GM04503 (cell line): ENCODE measurements around the gene COBLL1.

Experiments used
- DNase-seq: peaks from one replicate; pipeline ENCODE4 v3.0.0-alpha.2; 2012; ENCODE audit warnings: low read depth

COBLL1 gene

DNA sequence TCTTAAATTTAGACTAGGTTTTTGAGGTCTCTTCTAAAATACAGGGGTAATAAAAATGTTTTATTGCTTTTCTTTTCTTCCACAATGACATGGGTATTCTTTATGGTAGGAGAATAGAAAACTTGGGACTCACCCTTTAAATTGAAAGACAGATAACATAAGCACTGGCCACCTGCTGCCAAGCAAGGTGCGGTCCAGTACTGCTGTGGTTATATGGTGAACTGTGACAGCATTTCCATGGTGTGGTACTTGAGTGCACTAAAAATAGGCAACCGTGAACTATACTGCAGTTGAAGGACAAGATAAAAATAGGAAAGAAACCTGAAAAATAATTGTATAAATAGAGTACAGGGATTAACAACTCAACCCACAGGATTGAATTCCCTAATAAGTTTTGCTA is 165.9 kb downstream of the COBLL1 start:
- DNase-seq, result no peak

DNA sequence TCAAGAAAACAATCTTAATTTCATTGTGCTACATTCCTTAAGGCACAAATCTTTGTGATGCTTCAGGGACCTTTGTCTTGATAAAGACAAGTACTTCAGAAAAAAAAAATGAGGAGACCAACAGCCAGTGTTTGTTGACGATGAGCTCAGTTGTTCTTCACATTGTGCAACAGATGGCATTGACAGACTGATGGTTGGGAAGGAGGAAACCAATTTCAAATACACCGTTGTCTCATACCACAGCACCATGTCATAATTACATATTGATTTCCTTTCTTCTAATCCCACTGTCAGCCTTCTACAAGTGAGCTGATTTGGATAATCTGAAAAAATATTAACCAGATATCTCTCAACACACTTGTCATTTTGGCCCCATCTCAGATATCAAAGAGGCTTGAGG is 166.6 kb downstream of the COBLL1 start:
- no peak for DNase-seq

GRCh38 chr2:164671664-164672396 is 169.8 kb downstream of the COBLL1 start:
- DNase-seq, result peak; percentile 67

GRCh38 chr2:164669291-164669690 is 172.3 kb downstream of the COBLL1 start:
- DNase-seq, result no peak

- no peak for DNase-seq
Observed at GRCh38 chr2:164667566-164667965, 174.1 kb downstream of the COBLL1 start.

GRCh38 chr2:164664070-164664469 is 177.6 kb downstream of the COBLL1 start:
- no peak for DNase-seq

DNA sequence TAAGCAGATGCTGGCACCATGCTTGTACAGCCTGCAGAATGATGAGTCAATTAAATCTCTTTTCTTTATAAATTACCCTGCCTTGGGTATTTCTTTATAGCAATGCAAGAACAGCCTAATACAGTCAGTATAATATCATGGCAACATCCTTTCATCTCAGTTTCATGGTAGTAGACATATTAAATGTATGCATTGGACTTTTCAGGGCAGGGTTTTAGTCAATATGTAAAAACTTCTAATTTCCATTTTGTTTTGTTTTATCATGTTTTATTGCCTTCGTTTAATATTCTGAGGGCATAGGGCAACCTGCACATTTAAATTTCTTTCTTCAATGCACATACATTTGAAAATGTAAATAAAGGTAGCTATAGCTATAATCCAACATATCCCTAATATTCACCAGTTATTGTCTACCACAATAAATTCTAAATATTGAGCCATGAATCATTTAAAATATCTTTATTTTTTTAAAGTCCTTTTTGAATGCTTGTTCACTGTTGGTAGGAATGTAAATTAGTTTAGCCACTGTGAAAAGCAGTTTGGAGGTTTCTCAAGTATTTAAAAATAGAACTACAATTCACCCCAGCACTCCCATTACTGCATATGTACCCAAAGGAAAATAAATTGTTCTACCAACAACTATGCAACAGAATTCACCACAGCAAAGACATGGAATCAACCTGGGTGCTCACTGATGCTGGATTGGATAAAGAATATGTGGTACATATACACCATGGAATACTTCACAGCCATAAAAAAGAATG is 178.6 kb downstream of the COBLL1 start:
- no peak for DNase-seq

- no peak for DNase-seq
Observed at GRCh38 chr2:164662066-164662465, 179.6 kb downstream of the COBLL1 start.

- DNase-seq, result peak; percentile 31
Observed at GRCh38 chr2:164661349-164661748, 180.3 kb downstream of the COBLL1 start.

DNA sequence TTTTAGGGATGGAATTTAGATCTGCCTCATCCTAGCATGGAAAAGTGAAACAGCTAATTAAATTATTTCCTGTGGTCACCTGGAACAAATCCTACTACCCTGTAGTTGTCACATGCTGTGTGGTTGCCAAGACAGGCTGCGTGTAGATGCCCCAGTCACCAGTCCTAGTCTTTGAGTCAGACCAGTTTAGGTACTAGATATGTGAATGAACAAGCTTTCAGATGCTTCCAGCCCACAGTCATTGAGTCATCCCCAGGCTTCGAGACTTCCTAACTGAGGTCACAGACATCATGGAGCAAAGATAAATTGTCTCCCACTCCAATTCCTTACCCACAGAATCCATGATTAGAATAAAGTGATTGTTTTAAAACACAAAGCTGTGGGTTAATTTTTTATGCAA is 184.5 kb downstream of the COBLL1 start:
- DNase-seq, result peak; percentile 76

DNA sequence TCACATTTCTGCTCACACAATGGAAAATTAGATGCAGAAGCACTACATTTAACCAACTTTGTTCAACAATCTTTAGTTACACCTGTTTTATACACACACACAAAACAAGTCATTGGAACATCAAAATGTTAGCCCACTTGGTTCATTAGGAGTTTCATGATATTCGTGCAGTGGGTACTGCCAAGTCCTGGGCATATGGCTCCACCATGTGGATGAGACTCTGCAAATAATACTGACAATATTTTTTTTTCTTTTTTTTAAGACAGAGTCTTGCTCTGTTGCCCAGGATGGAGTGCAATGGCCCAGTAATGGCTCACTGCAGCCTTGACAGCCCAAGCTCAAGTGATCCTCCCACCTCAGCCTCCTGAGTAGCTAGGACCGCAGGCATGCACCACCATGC is 185.9 kb downstream of the COBLL1 start:
- DNase-seq, result no peak

GRCh38 chr2:164655336-164655735 is 186.3 kb downstream of the COBLL1 start:
- no peak for DNase-seq

GRCh38 chr2:164651361-164651760 is 190.3 kb downstream of the COBLL1 start:
- no peak for DNase-seq

GRCh38 chr2:164644036-164644700 is 197.5 kb downstream of the COBLL1 start:
- DNase-seq, result peak; percentile 19

DNA sequence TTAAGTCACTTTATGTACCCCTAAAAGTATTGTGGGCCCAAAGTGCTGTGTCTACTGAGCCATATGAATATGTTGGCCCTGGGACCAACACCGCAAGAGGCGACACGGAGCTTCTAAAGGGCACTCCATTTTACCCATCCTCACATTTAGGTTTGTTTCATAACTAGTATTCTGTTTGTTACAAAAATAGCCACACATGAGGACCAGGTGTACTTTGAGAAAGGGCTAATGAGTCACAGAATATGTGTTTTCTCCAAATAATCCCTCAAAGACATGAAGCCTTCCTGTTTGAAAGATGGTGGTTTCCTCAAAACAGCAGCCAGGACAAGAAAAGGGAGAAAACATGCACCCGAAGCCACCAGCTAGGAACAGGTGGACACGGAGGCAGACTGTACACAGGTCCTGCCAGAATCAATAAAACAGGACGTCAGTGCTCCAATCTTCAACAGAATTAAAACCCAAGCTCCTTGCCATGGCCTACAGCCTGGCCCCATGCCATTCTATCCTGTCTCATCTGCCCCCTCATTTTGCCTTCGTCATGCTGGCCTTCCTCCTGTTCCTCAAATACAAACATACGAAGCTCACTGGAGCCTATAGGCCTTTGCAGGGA is 198.6 kb downstream of the COBLL1 start:
- DNase-seq, result no peak

DNA sequence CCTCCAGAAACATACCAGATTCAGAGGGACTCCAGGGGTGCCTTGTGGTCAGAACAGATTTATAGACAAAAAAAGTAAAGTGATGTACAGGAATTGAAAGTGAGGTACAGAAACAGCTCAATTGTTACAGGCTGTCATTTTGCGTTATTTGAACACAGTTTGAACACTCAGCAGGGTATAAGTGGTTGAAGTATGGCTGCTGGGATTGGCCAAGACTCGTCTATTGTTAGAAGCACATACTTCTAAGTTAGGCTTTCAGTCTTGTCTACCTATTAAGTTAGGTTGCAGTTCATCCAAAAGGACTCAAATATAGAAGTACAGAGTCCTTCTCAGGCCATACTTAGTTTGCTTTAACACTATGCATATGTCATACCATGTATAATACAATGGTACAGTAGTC is 199.4 kb downstream of the COBLL1 start:
- DNase-seq, result no peak
